Naive thymus-derived CD4-positive, alpha-beta T cell (primary cell): ENCODE results near the gene GABRG3. TPM values are rescaled to one million over a fixed set of nuclear protein-coding genes. Genes with fewer than 3 reads are reported as not detected.

Experiments
- ATAC-seq: fragments of 150-1000 bp; cut with Tn5 transposase; 2 replicates; pipeline ENCODE4 v1.10.0; 2021; ENCODE audit warnings: mild to moderate bottlenecking, moderate library complexity
- CTCF ChIA-PET: fragments of 350-600 bp; sonication (Branson Sonifier 250); formaldehyde crosslinking; loops from one replicate; lab custom pipeline; 2021; ENCODE audit warnings: antibody characterized with exemption; lab: Charles Lee
- POLR2A ChIA-PET: fragments of 350-600 bp; sonication (Branson Sonifier 250); formaldehyde crosslinking; loops from one replicate; lab custom pipeline; 2021; ENCODE audit warnings: antibody characterized with exemption, inconsistent platforms; lab: Charles Lee
- DNase-seq, 9 donors: peaks; one replicate each; pipeline versions ENCODE4 v3.0.0 to v3.0.0-alpha.2; 2020 to 2022; ENCODE audit warnings: mixed read lengths in 1 of 9
- H3K27ac ChIP-seq: one replicate; pipeline ENCODE4 v1.7.0; 2013; ENCODE audit warnings: mild to moderate bottlenecking, low read depth, low read length, moderate library complexity
- H3K27me3 ChIP-seq, 2 donors: one replicate each; pipeline ENCODE4 v1.7.0; 2013; ENCODE audit warnings: low read length in 2 of 2, mild to moderate bottlenecking in 2 of 2, moderate library complexity in 2 of 2; ENCODE audit not compliant: control insufficient read depth in 2 of 2, insufficient read depth in 2 of 2
- H3K36me3 ChIP-seq, 3 experiments: 1 replicate in 2 of 3; 2 replicates in 1 of 3; pipeline ENCODE4 v1.7.0; 2013; ENCODE audit warnings: low read length in 3 of 3, mild to moderate bottlenecking in 3 of 3, moderate library complexity in 1 of 3; ENCODE audit not compliant: insufficient read depth in 3 of 3, control insufficient read depth in 2 of 3
- H3K4me1 ChIP-seq, 2 donors: one replicate each; pipeline ENCODE4 v1.7.0; 2013; ENCODE audit warnings: low read length in 2 of 2, mild to moderate bottlenecking in 2 of 2, moderate library complexity in 1 of 2; ENCODE audit not compliant: control insufficient read depth in 2 of 2, insufficient read depth in 2 of 2
- H3K4me3 ChIP-seq: 2 replicates; pipeline ENCODE4 v1.7.0; 2013; ENCODE audit warnings: mild to moderate bottlenecking, low read length
- H3K9me3 ChIP-seq, 3 experiments: 1 replicate in 2 of 3; 2 replicates in 1 of 3; pipeline ENCODE4 v1.7.0; 2013; ENCODE audit warnings: low read length in 3 of 3; ENCODE audit not compliant: control insufficient read depth in 2 of 3
- H3K27ac Mint-ChIP-seq, 9 donors: one replicate each; pipeline ENCODE4 v1.8.0; 2020 to 2022; ENCODE audit warnings: mixed read lengths in 9 of 9, mild to moderate bottlenecking in 8 of 9, moderate library complexity in 5 of 9, inconsistent platforms in 2 of 9
- H3K27me3 Mint-ChIP-seq, 5 donors: one replicate each; pipeline ENCODE4 v1.8.0; 2021 to 2022; ENCODE audit warnings: mixed read lengths in 5 of 5, mild to moderate bottlenecking in 1 of 5
- H3K36me3 Mint-ChIP-seq, 5 donors: one replicate each; pipeline ENCODE4 v1.8.0; 2020 to 2022; ENCODE audit warnings: mixed read lengths in 5 of 5, mild to moderate bottlenecking in 3 of 5, inconsistent platforms in 1 of 5
- H3K4me1 Mint-ChIP-seq, 7 donors: one replicate each; pipeline ENCODE4 v1.8.0; 2020 to 2022; ENCODE audit warnings: mixed read lengths in 7 of 7, mild to moderate bottlenecking in 3 of 7, inconsistent platforms in 1 of 7
- H3K4me3 Mint-ChIP-seq, 10 donors: one replicate each; pipeline ENCODE4 v1.8.0; 2020 to 2022; ENCODE audit warnings: mild to moderate bottlenecking in 10 of 10, mixed read lengths in 10 of 10, moderate library complexity in 6 of 10, inconsistent platforms in 2 of 10
- H3K9me3 Mint-ChIP-seq, 11 donors: one replicate each; pipeline ENCODE4 v1.8.0; 2020 to 2022; ENCODE audit warnings: mixed read lengths in 11 of 11, mild to moderate bottlenecking in 4 of 11, inconsistent platforms in 1 of 11, moderate library complexity in 1 of 11
- intact Hi-C, 2 donors: fragments of 100-400 bp; cut with micrococcal nuclease; formaldehyde crosslinking; loops; one replicate each; pipeline ENCODE4 v1.15.1; 2023
- polyA plus RNA-seq, 2 donors: library from polyadenylated mRNA; unstranded; fragments of 300-500 nt; fragmentation: Illumina TruSeq; gene quantifications; one replicate each; pipeline ENCODE4 v1.2.3, GENCODE V29; 2021
- total RNA-seq, 6 experiments: library from RNA in 5 of 6; stranded (reverse) in 5 of 6; gene quantifications; 1 replicate in 5 of 6; 2 replicates in 1 of 6; pipeline ENCODE4 v1.2.3 and lab custom pipeline; 2021 to 2026

The GABRG3 gene
- total and polyA plus RNA-seq, 7 experiments from 2014 or later: not detected

DNA sequence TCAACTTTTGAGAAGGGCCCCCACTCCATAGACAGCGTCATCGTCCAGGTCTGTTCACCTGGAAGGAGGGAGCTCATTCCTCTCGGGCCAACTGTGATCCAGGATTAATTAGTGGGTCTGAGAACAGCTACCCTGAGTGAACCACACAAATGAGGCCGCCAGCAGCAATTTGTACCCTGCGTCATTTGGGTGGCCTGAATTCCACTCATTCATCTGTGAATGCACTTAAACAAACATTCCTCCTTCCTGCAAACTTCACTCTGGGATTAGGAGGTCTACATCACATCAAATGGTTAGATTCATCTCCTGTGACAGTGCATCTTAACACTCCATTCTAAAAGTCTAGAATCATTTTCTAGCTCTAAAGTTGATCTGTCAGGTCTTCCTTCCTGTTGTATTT, 201.8 kb downstream of the GABRG3 start:
- H3K9me3 ChIP-seq: peaks cover 0 to 16% (median 0%) of the 10 kb centered on the region in 3 experiments
- H3K27ac ChIP-seq: no peak overlapping the region
- no peak for ATAC-seq
- H3K4me3 Mint-ChIP-seq: no peak overlapping the region
- no peak overlapping the region for H3K27ac Mint-ChIP-seq
- no peak overlapping the region for H3K4me3 ChIP-seq
- H3K9me3 Mint-ChIP-seq: peaks cover 0 to 26% (median 18%) of the 10 kb centered on the region in 11 donors
- POLR2A ChIA-PET: no interaction called here
- H3K27me3 Mint-ChIP-seq: peaks cover 0 to 4% (median 0%) of the 10 kb centered on the region in 5 donors
- no peaks in the 10 kb centered on the region for H3K27me3 ChIP-seq
- no peaks in the 10 kb centered on the region for H3K36me3 ChIP-seq
- intact Hi-C loops: no loop called here
- no peaks in the 10 kb centered on the region for H3K4me1 ChIP-seq
- DNase-seq: no peak
- no peaks in the 10 kb centered on the region for H3K4me1 Mint-ChIP-seq
- no peaks in the 10 kb centered on the region for H3K36me3 Mint-ChIP-seq
- CTCF ChIA-PET: no interaction called here

DNA sequence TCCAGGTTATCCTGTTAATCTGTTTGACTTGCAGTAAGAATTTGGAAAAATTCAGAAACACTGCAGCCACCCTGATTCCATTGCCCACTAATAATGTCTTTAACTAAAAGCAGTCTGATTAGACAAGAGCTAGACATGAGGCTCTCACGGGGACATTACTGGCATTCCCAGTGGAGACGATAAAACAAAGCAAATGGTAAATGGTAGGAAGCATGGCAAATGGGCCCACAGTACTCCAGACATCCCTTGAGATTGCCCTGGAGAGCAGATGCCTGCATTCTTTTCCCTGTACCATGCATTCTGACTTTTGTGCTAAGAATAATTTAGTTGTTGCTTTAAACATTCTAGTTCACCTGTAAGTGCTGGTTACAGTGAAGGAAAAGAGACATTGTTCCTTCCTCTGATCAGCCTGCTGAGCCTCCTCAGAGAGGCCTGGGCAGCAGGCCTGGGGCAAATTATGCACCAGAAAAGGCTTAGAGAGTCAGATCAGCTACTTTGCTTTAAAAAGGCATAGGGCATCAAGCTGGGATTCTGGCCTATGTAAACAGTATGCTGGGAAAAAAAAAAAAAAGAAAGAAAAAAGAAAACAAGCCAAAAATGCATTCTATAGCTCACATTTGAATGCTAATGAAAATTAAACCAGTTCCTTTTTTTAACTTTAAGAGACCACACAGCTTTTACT, 204.6 kb downstream of the GABRG3 start:
- no peak for ATAC-seq
- no peak for DNase-seq
- no peak overlapping the region for H3K27ac Mint-ChIP-seq
- Histone ChIP-seq H3K9me3 (peaks cover 0 to 21% (median 0%) of the 10 kb centered on the region in 3 experiments), H3K4me1 (no peaks in the 10 kb centered on the region), H3K27ac (no peak overlapping the region), H3K4me3 (no peak overlapping the region), H3K36me3 (no peaks in the 10 kb centered on the region), H3K27me3 (no peaks in the 10 kb centered on the region)
- H3K36me3 Mint-ChIP-seq: no peaks in the 10 kb centered on the region
- H3K4me3 Mint-ChIP-seq: no peak overlapping the region
- no peaks in the 10 kb centered on the region for H3K4me1 Mint-ChIP-seq
- POLR2A ChIA-PET: no interaction called here
- intact Hi-C loops: no loop called here
- no peaks in the 10 kb centered on the region for H3K27me3 Mint-ChIP-seq
- H3K9me3 Mint-ChIP-seq: peaks cover 4 to 36% (median 21%) of the 10 kb centered on the region in 11 donors
- CTCF ChIA-PET: interaction anchor here (0.7 kb wide), 1 partner anchor 803 kb away, joined by 3 read pairs; no protein-coding TSS in a partner anchor

DNA sequence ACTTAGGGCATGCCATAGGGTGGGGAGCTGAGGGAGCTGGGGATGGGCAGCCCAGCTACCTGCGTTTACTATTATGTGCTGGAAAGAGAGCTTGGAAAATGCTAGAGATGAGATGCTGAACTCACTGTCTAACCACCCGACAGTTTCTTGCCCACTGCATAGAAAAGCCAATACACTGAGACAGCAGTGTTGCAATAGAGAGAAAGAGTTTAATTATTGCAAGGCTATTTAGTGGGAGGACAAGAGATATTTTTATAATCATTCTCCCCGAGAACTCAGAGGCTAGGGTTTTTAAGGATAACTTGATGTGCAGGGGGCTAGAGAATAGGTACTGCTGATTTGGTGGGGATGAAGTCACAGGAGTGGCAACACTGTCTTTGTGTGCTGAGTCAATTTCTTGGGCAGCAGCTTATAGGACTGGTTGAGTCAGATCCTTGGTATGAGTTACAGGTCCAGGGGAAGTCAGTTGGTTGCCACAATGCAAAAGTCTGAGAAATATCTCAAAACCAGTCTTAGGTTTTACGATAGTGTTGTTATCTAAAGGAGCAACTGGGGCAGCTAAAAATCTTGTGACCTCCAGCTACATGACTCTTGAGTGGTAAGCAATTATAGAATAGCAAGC, 205.9 kb downstream of the GABRG3 start:
- no peaks in the 10 kb centered on the region for H3K36me3 Mint-ChIP-seq
- Histone ChIP-seq H3K9me3 (peaks cover 0 to 21% (median 0%) of the 10 kb centered on the region in 3 experiments), H3K36me3 (no peaks in the 10 kb centered on the region), H3K27me3 (no peaks in the 10 kb centered on the region), H3K4me3 (no peak overlapping the region), H3K4me1 (no peaks in the 10 kb centered on the region), H3K27ac (no peak overlapping the region)
- H3K27ac Mint-ChIP-seq: no peak overlapping the region
- intact Hi-C loops: no loop called here
- CTCF ChIA-PET: no interaction called here
- DNase-seq (no peak), ATAC-seq (no peak)
- H3K27me3 Mint-ChIP-seq: no peaks in the 10 kb centered on the region
- H3K4me3 Mint-ChIP-seq: no peak overlapping the region
- no peaks in the 10 kb centered on the region for H3K4me1 Mint-ChIP-seq
- peaks cover 7 to 40% (median 21%) of the 10 kb centered on the region in 11 donors for H3K9me3 Mint-ChIP-seq
- POLR2A ChIA-PET: no interaction called here

DNA sequence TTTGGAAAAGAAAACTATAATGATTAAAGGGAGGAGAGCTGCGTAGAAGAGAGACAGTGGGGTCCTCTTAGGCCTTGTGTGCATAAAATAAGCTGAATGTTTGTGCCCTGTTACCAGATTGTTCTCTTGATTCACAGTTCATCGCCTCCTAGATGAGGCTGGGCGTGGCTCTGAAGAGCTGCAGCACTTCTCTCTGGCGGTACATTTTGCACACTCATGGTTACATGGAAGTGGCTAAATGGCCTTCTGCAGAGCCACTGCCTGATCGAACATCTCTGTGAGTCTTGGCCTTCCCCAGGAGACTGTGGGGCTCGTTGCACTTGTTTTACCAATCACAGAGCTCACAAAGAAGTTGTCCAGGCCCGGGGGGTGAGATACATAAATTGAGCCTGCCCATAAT, 208.8 kb downstream of the GABRG3 start:
- CTCF ChIA-PET: no interaction called here
- no peak overlapping the region for H3K4me3 ChIP-seq
- no peaks in the 10 kb centered on the region for H3K36me3 ChIP-seq
- H3K9me3 ChIP-seq: peaks cover 0 to 21% (median 0%) of the 10 kb centered on the region in 3 experiments
- H3K9me3 Mint-ChIP-seq: peaks cover 9 to 39% (median 19%) of the 10 kb centered on the region in 11 donors
- no peaks in the 10 kb centered on the region for H3K27me3 ChIP-seq
- no peak overlapping the region for H3K4me3 Mint-ChIP-seq
- H3K27ac ChIP-seq: no peak overlapping the region
- H3K4me1 Mint-ChIP-seq: no peaks in the 10 kb centered on the region
- intact Hi-C loops: no loop called here
- no peaks in the 10 kb centered on the region for H3K27me3 Mint-ChIP-seq
- no peaks in the 10 kb centered on the region for H3K36me3 Mint-ChIP-seq
- H3K4me1 ChIP-seq: no peaks in the 10 kb centered on the region
- no peak overlapping the region for H3K27ac Mint-ChIP-seq
- ATAC-seq (no peak), DNase-seq (no peak)
- POLR2A ChIA-PET: no interaction called here

DNA sequence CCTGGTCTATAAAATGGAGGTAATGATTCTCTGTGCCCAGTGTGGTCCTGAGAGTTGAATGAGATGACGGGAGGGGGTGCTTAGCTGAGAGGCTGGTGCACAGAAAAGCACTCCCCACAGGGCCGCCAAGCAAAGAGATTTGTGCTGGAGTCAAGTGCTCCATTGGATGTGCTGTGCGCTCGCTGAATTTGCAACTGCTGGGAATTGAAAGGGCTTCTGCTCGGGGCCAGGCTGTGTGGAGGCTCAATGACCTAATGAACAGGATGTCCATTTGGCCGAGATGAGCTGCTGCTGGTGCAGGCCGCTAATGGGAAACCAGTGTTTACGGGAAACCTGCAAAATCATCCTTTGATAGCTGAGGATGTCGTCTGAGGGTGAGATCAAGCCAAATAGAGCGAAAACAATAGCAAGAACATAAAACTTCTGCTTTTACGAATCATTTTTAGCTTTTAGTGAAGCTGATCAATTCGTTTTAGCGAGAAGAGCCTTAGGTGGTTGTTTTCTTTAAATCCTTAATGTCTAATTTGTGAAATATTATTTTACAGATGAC, 211.7 kb downstream of the GABRG3 start:
- no peak overlapping the region for H3K4me3 ChIP-seq
- H3K4me1 ChIP-seq: no peaks in the 10 kb centered on the region
- H3K27me3 ChIP-seq: no peaks in the 10 kb centered on the region
- ChIA-PET CTCF (no interaction called here), POLR2A (no interaction called here)
- no peaks in the 10 kb centered on the region for H3K27me3 Mint-ChIP-seq
- no peaks in the 10 kb centered on the region for H3K36me3 ChIP-seq
- no peak overlapping the region for H3K4me3 Mint-ChIP-seq
- H3K9me3 Mint-ChIP-seq: peaks cover 0 to 34% (median 14%) of the 10 kb centered on the region in 11 donors
- H3K4me1 Mint-ChIP-seq: no peaks in the 10 kb centered on the region
- H3K27ac Mint-ChIP-seq: no peak overlapping the region
- ATAC-seq (no peak), DNase-seq (no peak)
- no peak overlapping the region for H3K27ac ChIP-seq
- no peaks in the 10 kb centered on the region for H3K36me3 Mint-ChIP-seq
- intact Hi-C loops: no loop called here
- peaks cover 0 to 5% (median 0%) of the 10 kb centered on the region in 3 experiments for H3K9me3 ChIP-seq

DNA sequence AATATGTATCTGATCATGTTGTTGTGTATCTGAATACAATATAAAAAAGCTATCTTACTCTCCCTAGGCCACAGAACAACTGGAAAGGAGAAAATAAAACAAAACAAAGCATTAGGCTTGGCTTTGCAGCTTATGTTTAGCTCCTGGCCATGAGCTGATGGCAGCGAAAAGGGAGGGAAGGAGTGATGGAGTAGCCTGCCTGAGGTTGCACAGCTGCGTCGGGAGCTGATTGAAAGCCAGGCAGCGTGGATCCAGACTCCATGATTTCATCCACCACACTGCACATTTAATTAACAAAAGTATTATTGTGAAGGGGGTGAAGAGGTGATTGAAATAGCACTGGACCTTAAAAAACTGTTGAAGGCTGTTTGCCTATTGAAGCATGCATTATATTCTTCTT, 212.2 kb downstream of the GABRG3 start:
- Mint-ChIP-seq H3K36me3 (no peaks in the 10 kb centered on the region), H3K4me3 (no peak overlapping the region), H3K27ac (no peak overlapping the region), H3K4me1 (no peaks in the 10 kb centered on the region), H3K9me3 (peaks cover 0 to 28% (median 12%) of the 10 kb centered on the region in 11 donors), H3K27me3 (no peaks in the 10 kb centered on the region)
- Histone ChIP-seq H3K36me3 (no peaks in the 10 kb centered on the region), H3K27ac (no peak overlapping the region), H3K9me3 (peaks cover 0 to 5% (median 0%) of the 10 kb centered on the region in 3 experiments), H3K4me1 (no peaks in the 10 kb centered on the region), H3K27me3 (no peaks in the 10 kb centered on the region), H3K4me3 (no peak overlapping the region)
- ChIA-PET POLR2A (no interaction called here), CTCF (no interaction called here)
- intact Hi-C loops: no loop called here
- ATAC-seq (no peak), DNase-seq (no peak)
